ENCODE data around the gene MPPED2. TPM values are rescaled to one million over a fixed set of nuclear protein-coding genes. Genes with fewer than 3 reads are reported as not detected.

MPPED2 gene
- total RNA-seq, 1 donor from 2014 or later: 1.6 TPM

GRCh38 chr11:30388957-30389356 is 197.2 kb downstream of the MPPED2 start:
- no peaks in the 10 kb centered on the region for H3K4me1 Mint-ChIP-seq (ENCODE audit: low read depth, unreplicated experiment)
- no peaks in the 10 kb centered on the region for H4K20me1 ChIP-seq (ENCODE audit: insufficient read depth, low read length)
- H3K4me3 Mint-ChIP-seq (ENCODE audit: unreplicated experiment): no peak overlapping the region
- no peak overlapping the region for H2AFZ ChIP-seq (ENCODE audit: low read depth, low read length)
- H3K9ac ChIP-seq (ENCODE audit: low read length): no peak overlapping the region
- H3K27me3 Mint-ChIP-seq (ENCODE audit: low read depth, unreplicated experiment): peaks cover 4% of the 10 kb centered on the region
- H3K27me3 ChIP-seq (ENCODE audit: insufficient read depth, low read length): no peaks in the 10 kb centered on the region
- no peaks in the 10 kb centered on the region for H3K9me3 ChIP-seq (ENCODE audit: insufficient read depth, low read depth, low read length)
- no peaks in the 10 kb centered on the region for H3K36me3 ChIP-seq (ENCODE audit: insufficient read depth, low read length)
- H3K27ac Mint-ChIP-seq (ENCODE audit: unreplicated experiment): no peak overlapping the region
- peaks cover 4% of the 10 kb centered on the region for H3K4me1 ChIP-seq (ENCODE audit: insufficient read depth, low read length)
- no peaks in the 10 kb centered on the region for H3K79me2 ChIP-seq (ENCODE audit: insufficient read depth, low read length)
- H3K27ac ChIP-seq (ENCODE audit: low read depth, low read length): no peak overlapping the region
- no peaks in the 10 kb centered on the region for H3K9me3 Mint-ChIP-seq (ENCODE audit: unreplicated experiment)
- H3K4me2 ChIP-seq (ENCODE audit: low read length): no peak overlapping the region
- H3K4me3 ChIP-seq (ENCODE audit: insufficient read depth, low read depth, low read length): no peak overlapping the region
- no peaks in the 10 kb centered on the region for H3K36me3 Mint-ChIP-seq (ENCODE audit: low read depth, unreplicated experiment)
- TF ChIP-seq CTCF (IDR thresholded peaks at IDR 0.05; ENCODE audit: insufficient read depth, low read depth, low read length): no peak
- no peak for TF ChIP-seq EZH2 (IDR thresholded peaks at IDR 0.05; ENCODE audit: insufficient read depth, low read length)
- DNase-seq (ENCODE audit: low read depth) (no peak), FAIRE-seq (no peak)

DNA sequence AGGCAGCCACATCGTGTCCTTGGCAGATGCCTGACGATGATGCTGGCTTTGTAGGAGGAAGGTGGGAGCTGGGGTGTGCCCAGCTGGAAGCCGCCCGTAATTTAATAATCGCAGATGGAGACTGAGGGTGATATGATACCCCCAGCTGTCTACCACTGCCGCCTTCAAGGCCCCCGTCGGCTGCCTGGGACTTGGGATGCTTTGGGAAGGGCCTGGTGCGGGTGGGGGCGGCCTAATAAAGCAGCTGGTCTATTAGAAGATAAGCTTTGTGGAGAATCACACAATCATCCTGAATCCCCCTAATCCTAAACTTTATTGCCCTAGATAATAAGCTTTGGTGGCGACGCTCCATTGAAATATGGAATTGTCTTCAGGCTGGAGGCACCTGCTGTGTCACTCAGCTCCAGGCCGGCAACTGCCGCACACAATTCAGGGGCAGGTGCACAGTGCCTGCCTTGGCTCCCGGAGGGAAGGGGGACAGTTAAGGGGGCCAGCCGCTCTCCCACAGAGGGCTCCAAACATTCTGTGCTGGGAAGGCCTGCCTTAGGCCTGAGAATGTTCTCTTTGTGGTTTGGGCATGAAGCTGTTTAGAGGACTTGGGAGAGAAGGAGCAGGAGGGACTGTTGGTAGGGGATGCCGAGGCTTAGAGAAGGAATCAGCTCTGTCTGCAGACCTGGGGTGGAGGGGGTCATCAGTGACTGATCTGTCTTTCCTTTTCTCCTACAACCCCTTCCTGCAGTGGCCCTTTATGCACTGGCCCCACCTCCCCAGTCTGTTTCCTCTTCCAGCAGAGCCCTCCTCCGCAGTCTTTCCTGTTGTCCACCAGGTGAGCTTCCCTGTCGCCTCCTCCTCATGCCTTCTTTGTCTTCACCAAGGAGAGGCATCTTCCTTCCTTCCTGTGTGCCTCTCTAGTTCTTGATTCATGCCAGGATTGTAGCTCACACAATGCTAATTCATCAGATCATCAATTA is 198.0 kb downstream of the MPPED2 start:
- no peak overlapping the region for H3K9ac ChIP-seq (ENCODE audit: low read length)
- peaks cover 4% of the 10 kb centered on the region for H3K4me1 ChIP-seq (ENCODE audit: insufficient read depth, low read length)
- H4K20me1 ChIP-seq (ENCODE audit: insufficient read depth, low read length): no peaks in the 10 kb centered on the region
- no peak overlapping the region for H3K4me3 ChIP-seq (ENCODE audit: insufficient read depth, low read depth, low read length)
- no peak overlapping the region for H3K4me2 ChIP-seq (ENCODE audit: low read length)
- TF ChIP-seq CTCF (IDR thresholded peaks at IDR 0.05; ENCODE audit: insufficient read depth, low read depth, low read length) (no peak), EZH2 (IDR thresholded peaks at IDR 0.05; ENCODE audit: insufficient read depth, low read length) (no peak)
- H3K36me3 ChIP-seq (ENCODE audit: insufficient read depth, low read length): no peaks in the 10 kb centered on the region
- no peaks in the 10 kb centered on the region for H3K4me1 Mint-ChIP-seq (ENCODE audit: low read depth, unreplicated experiment)
- no peak overlapping the region for H3K27ac ChIP-seq (ENCODE audit: low read depth, low read length)
- DNase-seq (ENCODE audit: low read depth): no peak
- no peak overlapping the region for H2AFZ ChIP-seq (ENCODE audit: low read depth, low read length)
- H3K4me3 Mint-ChIP-seq (ENCODE audit: unreplicated experiment): no peak overlapping the region
- no peaks in the 10 kb centered on the region for H3K79me2 ChIP-seq (ENCODE audit: insufficient read depth, low read length)
- no peaks in the 10 kb centered on the region for H3K36me3 Mint-ChIP-seq (ENCODE audit: low read depth, unreplicated experiment)
- H3K27me3 Mint-ChIP-seq (ENCODE audit: low read depth, unreplicated experiment): peaks cover 4% of the 10 kb centered on the region
- H3K27ac Mint-ChIP-seq (ENCODE audit: unreplicated experiment): no peak overlapping the region
- no peaks in the 10 kb centered on the region for H3K9me3 Mint-ChIP-seq (ENCODE audit: unreplicated experiment)
- FAIRE-seq: no peak
- no peaks in the 10 kb centered on the region for H3K9me3 ChIP-seq (ENCODE audit: insufficient read depth, low read depth, low read length)
- H3K27me3 ChIP-seq (ENCODE audit: insufficient read depth, low read length): no peaks in the 10 kb centered on the region

DNA sequence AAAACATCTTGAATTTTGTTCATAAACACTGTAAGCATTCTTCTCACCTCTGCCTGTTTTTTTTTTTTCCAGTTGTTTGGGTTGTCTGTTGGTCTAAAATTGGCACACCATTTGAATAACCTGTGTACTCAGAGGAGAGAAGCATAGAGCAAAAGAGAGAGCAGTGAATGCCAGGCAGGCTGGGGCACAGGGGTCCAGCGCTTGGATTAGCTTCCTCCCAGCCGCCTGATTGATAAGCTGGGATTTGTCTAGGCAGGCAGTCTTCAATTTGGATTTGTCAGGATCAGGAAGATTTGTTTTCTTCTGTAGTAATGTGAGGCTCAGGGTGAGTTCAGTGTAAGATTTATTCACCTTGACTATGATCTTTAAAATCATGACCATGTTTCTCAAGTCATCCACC is 204.3 kb downstream of the MPPED2 start:
- no peaks in the 10 kb centered on the region for H3K4me1 Mint-ChIP-seq (ENCODE audit: low read depth, unreplicated experiment)

More for the DNA sequence above, 204.3 kb downstream of the MPPED2 start:
- Histone ChIP-seq H3K9ac (ENCODE audit: low read length) (no peak overlapping the region), H2AFZ (ENCODE audit: low read depth, low read length) (no peak overlapping the region), H3K27ac (ENCODE audit: low read depth, low read length) (no peak overlapping the region), H4K20me1 (ENCODE audit: insufficient read depth, low read length) (no peaks in the 10 kb centered on the region), H3K4me1 (ENCODE audit: insufficient read depth, low read length) (no peaks in the 10 kb centered on the region), H3K4me3 (ENCODE audit: insufficient read depth, low read depth, low read length) (no peak overlapping the region), H3K27me3 (ENCODE audit: insufficient read depth, low read length) (no peaks in the 10 kb centered on the region), H3K4me2 (ENCODE audit: low read length) (no peak overlapping the region), H3K9me3 (ENCODE audit: insufficient read depth, low read depth, low read length) (no peaks in the 10 kb centered on the region), H3K79me2 (ENCODE audit: insufficient read depth, low read length) (no peaks in the 10 kb centered on the region), H3K36me3 (ENCODE audit: insufficient read depth, low read length) (no peaks in the 10 kb centered on the region)
- no peaks in the 10 kb centered on the region for H3K36me3 Mint-ChIP-seq (ENCODE audit: low read depth, unreplicated experiment)
- no peaks in the 10 kb centered on the region for H3K9me3 Mint-ChIP-seq (ENCODE audit: unreplicated experiment)
- no peak for FAIRE-seq
- H3K27ac Mint-ChIP-seq (ENCODE audit: unreplicated experiment): no peak overlapping the region
- no peak overlapping the region for H3K4me3 Mint-ChIP-seq (ENCODE audit: unreplicated experiment)
- TF ChIP-seq CTCF (IDR thresholded peaks at IDR 0.05; ENCODE audit: insufficient read depth, low read depth, low read length) (no peak), EZH2 (IDR thresholded peaks at IDR 0.05; ENCODE audit: insufficient read depth, low read length) (no peak)
- H3K27me3 Mint-ChIP-seq (ENCODE audit: low read depth, unreplicated experiment): peaks cover 2% of the 10 kb centered on the region
- DNase-seq (ENCODE audit: low read depth): no peak
